SIG-M5 (cell line): Measurements from ENCODE around the gene ADAMTS16.

Source experiments
- DNase-seq: peaks from one replicate; lab custom pipeline; 2025; lab: John Stamatoyannopoulos, UW

Gene ADAMTS16

DNA sequence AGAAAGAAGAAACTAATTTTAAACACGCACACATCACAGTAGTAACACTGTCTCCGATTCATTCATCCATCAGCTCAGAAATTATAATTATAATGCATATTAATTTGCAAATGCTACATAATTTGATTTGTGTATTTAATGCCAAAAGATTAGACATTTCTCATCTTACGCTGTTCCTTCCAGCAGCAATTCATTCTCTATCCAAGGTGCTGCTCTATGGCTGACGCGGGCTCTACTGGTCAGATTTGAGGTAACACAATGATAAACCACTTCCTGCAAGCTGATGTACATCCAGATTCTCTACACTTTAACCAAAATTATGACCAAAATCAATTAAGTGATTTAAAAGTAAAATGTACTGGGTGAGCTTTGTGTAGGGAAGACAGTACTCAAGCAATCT, 204.5 kb downstream of the ADAMTS16 start:
- DNase-seq, result no peak

DNA sequence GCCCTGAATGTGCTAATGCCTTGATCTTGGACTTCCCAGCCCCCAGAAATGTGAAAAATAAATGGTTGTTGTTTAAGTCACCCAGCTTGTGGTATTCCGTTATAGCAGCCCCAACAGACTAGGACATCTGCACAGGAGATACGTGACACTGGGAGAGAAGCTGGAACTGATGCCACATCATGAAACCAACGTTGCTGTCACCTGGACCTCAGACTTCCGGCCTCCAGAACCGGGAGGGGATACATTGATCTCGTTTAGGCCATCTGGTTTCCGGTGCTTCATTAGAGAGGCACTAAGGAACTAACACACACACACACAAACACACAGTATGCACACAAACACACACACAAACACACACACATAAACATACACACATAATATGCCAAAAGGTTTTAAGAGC, 207.3 kb downstream of the ADAMTS16 start:
- DNase-seq, result no peak

DNA sequence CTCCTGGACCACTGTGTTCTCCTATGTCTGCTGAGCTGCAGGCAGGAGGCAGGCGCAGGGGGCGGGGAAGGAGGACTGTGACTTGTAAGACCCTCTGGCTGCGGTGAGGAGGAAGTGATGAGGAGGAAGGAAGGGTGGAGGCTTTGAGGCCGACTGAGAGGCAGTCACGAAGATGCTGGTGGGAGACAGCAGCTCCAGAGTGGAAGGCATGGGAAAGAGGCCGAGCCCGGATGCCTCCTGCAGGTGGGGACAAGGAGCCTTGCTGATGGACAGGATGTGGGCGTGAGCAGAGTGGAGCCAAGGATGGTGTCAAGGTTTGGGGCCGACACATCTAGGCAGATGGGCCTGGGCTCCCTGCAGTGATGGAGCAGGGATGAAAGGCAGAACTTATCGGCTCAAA, 208.0 kb downstream of the ADAMTS16 start:
- DNase-seq, result no peak

DNA sequence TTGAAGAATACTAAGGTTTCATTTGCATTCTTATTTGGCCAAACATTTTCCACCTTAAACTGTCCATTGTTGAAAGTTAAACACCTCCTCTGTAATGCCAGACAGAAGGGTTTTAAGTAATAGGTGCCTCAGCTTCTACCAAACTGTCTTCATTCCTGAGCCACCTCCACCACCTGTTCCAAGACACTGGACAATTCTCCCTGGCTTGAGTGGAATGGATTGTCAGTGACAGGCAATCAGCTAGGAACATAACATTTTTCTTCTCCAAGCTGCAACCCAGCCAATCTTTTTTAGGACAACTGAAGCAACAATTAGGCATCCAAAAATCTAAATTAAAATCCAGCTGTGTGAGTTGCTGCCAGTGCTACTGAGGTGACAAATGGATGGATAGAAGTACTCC, 208.4 kb downstream of the ADAMTS16 start:
- no peak for DNase-seq

DNA sequence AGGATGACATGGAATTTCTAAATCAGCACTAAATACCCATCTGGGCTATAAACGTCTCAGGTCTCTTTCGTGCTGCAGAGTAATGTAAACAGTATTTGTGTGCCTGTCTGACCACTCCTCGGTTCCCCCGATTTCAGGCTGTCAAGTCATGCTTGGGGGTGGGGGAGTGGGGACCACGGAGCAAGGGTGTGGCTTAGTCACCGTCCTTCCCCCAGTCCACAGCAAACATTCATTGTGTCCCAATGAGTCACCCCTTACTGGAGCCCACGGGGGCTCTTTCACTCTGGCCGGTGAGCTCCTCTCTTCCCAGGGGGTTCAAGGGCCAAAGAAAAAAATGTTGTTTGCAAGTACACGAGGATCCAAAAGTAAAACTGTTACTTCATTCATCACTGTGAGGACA, 210.0 kb downstream of the ADAMTS16 start:
- DNase-seq, result no peak

DNA sequence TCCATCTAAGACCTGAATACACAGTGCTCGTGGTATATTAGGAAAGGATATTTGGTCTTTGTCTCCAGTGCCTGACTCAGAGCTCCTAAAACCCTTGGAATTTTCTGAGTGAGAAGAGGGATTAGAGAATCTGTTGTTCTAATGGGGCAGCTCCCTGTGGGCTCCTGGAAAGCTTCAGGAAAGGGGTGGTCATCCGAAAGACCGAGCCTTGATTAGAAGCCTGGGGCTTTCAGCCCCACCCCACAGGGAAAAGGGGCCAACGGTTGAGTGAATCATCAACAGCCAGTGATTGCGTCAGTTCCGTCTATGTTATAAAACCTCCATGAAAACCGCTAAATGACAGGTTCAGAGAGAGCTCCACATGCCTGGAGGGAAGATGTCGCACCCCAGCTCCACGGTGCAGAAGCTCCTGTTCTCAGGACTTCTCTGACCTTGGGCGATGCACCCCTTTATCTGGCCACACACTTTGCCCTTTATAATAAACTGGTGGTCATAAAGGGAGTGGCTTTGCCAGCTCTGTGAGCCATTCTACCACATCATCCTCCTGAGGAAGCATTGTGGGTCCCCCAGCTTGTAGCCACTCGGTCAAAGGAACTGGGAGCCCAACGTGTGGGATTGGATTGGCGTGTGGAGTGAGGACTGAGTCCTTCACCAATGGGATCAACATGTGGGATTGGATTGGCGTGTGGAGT, 211.3 kb downstream of the ADAMTS16 start:
- no peak for DNase-seq

DNA sequence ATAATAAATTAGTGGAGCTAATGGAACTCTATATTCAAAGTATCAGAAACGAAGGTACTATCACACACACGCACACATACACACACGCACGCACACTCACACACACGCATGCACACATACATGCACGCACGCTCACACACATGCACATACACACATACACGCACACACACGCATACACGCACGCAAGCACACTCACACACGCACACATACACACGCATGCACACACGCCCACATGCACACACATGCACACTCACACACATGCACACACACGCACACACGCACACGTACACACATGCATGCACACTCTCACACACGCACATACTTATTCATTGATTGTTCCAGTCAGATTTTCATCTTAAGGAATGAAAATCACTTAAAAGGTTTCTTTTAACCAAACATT, 212.5 kb downstream of the ADAMTS16 start:
- no peak for DNase-seq

DNA sequence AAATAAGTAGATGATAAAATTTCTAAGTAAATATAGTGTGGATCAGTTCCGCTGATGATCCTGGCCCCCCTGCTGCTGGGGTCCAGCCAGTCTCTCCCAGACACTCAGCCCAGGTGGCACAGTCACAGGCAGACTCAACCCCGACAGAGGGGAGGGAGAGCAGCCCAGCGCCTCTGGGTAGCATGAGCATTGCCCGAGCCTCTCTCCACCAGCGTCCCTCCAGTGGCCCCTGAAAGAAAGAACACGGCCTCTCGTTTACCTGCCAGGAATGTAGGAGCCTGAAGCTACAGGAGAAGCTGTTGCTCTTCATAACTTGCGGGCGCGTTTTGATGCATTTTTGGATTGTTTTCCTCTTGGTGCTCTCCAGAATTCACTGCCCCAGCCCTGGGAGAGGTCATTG, 213.6 kb downstream of the ADAMTS16 start:
- no peak for DNase-seq

DNA sequence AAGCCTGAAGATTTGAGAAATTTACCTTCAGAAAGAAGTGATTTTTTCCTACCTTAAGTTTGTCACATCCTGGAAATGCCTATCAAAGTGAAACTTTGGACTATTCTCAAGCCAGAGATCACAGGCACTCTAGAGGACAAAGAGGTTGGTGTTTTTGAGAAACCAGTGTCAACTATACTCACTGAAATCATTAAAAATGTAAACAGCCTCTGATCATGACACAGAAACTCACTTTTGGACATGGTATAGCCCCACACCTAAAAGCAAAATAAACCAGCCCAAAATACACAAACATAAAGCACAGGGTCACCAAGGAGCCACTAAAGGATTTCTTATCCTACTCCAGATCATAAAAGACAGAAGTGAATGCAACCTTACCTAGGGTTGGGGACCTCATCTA, 216.6 kb downstream of the ADAMTS16 start:
- no peak for DNase-seq

DNA sequence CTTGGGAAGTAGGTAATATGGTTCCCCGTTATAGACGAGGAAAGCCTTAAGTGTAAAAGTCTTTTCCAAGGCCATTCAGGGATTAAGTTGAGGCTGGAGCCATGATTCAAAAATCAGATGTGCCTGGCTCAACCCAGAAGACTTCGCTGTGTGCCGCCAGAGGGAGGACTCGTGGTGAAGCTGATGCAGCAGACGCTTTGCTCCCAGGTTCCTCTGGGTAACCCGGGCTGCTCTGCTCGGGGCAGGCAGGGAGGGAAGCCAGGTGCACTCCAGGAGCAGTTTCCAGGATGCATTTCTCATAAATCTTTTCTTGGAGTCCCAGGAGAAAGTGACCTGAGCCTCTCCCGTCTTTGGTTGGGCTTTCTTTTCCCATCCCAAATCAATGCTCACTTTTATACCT, 219.5 kb downstream of the ADAMTS16 start:
- DNase-seq, result no peak

DNA sequence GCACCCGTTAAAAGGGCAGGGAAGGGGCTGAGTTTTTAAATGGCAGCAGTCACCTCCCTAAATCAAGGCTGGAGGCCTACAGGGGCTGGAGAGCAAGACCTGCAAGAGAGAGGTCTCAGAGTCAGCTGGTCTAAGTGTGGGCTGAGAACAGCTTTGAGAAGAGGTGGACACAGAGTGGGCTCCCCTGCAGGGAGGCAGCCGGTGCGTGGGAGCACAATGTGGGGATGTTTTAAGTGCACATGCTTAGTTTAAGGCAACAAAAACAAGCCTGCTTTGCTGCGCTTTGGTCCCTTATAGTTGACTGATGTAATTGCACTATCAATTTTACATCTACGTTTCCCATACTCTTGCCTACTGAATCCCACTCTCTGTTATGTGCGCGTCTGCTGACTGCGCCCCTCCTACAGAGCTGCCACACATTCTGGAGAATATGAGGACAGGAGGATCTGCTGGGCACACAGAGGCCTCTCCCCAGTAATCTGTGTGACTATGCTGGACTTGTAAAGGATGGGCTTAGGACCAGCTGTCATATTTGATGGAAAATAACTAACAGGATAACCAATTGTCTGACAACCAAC, 220.3 kb downstream of the ADAMTS16 start:
- no peak for DNase-seq

DNA sequence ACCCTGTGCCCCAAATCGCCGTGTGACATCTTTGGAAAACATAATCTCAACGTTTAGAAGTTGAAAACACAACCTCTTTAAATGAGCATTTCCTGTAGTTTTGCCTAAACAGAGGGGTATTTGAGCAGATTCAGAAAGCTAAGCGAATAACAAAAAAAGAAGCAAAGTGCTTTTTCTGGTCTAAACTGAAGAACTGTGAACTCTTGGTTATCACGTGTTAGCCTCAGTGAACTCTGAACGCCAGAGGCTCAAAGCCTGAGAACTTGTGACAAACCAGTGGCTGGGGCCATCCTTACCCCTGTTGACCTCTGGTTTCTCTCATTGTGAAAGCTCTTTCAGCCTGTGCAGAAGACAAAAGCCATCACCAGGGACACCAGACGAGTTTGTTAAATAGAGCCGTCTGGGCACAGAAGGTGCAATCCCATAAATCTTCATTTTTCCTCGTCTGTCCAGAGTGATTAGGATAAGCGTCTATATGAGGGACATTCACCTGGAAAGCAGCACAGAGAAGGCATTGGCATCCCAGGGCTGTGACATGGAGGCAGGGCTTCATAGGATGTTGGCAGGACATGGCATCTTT, 220.9 kb downstream of the ADAMTS16 start:
- no peak for DNase-seq

DNA sequence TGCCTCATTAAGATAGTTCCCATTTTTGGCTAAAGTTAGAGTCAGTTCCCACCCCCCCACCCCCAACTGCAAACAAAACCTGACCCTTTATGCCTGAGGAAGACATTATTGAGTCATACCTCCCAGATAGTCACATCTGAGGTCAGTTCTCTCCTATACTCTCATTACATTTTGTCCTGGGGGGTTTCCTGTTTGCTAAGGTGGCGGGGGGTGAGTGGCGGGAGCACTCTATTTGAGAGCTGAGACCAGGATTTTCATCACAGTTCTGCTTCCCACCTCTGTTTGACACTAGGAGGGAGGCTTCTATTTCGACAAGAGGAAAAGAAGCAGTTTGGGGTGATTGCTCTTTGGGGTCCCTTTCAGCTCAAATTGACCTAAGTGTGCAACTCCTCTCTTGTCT, 222.9 kb downstream of the ADAMTS16 start:
- no peak for DNase-seq

DNA sequence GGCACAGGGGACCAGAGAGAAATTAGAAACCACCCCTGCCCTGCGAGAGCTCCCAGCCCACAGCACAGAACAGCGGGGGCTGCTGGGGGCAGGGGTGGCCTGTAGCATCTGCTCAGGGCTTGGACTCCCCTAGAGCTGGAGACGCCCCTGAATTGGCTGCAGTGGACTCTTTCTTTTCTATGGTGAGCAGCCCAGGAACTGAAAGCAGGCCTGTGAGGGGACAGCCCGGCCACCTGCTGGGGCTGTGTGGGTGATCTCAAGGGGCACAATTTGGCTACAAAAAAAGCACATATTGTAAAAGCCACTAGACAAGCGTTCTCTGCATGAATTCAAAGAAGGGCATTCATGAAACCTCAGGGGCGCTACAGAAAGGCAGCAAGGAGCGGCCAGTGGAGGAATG, 224.8 kb downstream of the ADAMTS16 start:
- DNase-seq, result no peak

DNA sequence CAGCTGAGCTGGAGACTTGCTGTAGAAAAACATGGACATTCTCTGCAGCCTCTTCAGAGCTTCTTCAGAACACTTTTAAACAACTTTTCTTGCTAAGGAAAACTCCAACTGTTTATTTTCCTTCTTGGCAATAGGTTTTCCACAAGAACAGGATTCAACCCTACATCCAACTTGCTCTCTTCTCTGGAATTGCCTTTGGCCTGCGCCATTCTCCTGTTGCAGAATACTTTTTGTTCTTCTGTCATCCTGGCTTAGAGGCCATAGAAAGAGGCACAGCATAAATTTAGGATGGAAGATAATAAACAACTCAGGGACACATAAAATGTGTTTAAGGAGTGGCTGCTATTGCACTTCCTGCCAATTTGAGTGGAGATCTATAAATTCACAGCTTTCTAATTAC, 227.6 kb downstream of the ADAMTS16 start:
- DNase-seq, result no peak

DNA sequence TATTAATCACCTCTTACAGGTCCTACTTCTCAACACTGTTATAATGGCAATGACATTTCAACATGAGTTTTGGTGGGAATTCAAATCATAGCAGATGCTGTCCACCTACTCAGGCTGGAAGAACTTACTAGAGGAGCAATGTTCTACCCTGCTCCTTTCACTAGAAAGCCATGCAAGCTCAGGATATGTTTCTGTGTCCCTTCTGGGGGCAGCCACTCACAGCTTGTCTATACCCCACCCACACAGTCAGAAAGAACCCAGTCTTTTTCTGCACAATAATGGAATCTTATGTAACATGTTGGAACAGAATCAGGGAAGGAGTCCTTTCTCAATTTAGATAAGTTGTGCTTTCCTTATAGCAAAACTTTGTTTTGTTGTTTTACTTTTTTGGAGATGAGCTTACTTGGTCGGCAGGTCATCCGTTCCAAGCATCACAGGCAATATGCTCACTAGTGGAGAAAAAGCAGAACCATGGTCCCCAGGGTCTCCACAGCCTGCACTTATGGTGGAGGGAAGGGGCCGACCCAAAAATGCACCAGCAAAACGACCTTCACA, 229.0 kb downstream of the ADAMTS16 start:
- DNase-seq, result no peak
